GM21360 (cell line): ENCODE results near the gene CYP51A1.
"Not testable (repeated sequence)": the region's sequence is repeated elsewhere in the genome, so short reads cannot be mapped to it uniquely, and the experiment has no call there.

Source experiments
- ATAC-seq: cut with Tn5 transposase; IDR thresholded peaks from one replicate; pipeline ENCODE4 v1.9.1; 2021; ENCODE audit warnings: mild to moderate bottlenecking, moderate library complexity; ENCODE audit not compliant: unreplicated experiment

The CYP51A1 gene

DNA sequence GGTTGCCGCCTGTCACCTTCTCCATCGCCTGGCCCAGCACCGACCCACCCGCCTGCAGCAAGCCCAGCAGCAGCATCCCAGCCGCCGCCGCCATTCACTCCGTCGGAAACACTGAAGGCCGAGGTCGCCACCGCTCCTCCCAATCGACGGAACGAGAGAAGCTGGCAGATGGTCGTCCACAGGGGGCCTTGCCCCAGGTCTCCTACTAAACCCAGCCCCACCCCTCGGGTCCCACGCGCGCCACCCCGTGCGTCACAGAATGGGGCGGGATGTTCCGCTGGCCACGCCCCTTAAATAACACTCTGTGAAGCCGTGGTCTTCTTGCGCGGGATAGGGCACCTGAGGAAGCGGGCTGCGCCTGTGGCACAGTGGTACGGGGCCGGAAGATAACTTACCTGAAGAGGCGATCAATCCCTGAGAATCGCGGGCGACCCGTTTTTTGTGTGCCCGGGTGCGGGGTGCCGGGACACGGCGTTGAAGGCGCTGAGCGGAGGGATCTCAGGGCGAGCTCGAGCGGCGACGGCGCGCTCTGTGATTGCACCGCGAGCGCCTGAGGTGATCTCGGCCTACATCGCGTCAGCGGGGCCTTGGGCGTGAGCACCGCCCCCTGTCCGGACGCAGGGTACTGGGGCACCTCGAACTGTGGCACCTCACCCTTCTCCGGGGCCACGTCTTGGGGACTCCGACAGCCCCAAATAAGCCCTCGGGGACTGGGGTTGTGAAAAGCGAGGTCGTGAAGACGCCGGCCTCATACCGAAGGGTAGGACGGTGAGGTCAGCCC is at the start of gene CYP51A1:
TSS of gene CYP51A1 (minus strand) at position 207 of the 781 bp plus-strand sequence. CDS start at position 94, 113 bp downstream.
- ATAC-seq: peak; percentile 88

GRCh38 chr7:92178928-92179924 is 44.9 kb upstream of the CYP51A1 start, which contains the start of gene LRRD1:
TSS of gene LRRD1 (minus strand) at chr7:92179142. CDS start at chr7:92165202, 13,940 bp downstream.
- ATAC-seq: peak; percentile 100

GRCh38 chr7:92177362-92177761 is 43.1 kb upstream of the CYP51A1 start:
- ATAC-seq: no peak

GRCh38 chr7:92169529-92169928 is 35.3 kb upstream of the CYP51A1 start:
- not testable (repeated sequence) for ATAC-seq

DNA sequence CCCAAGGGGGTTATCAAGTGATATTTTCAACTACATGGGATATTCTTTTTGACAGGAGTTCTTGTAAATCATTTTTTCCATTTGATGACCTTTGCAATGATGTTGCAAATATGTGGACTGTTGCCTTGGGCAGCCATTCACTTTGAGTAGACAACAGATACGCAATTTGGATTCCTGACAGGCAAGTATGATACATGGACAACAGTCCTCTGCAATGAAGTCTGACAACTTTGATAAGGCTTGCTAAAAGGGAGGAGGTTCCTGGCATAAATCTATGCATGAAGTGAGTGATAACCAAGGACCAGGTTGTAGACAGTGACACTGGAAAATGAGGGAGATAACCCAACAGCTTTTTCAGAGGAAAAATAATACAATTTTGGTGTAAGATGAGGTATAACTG is 27.0 kb upstream of the CYP51A1 start:
- no peak for ATAC-seq

DNA sequence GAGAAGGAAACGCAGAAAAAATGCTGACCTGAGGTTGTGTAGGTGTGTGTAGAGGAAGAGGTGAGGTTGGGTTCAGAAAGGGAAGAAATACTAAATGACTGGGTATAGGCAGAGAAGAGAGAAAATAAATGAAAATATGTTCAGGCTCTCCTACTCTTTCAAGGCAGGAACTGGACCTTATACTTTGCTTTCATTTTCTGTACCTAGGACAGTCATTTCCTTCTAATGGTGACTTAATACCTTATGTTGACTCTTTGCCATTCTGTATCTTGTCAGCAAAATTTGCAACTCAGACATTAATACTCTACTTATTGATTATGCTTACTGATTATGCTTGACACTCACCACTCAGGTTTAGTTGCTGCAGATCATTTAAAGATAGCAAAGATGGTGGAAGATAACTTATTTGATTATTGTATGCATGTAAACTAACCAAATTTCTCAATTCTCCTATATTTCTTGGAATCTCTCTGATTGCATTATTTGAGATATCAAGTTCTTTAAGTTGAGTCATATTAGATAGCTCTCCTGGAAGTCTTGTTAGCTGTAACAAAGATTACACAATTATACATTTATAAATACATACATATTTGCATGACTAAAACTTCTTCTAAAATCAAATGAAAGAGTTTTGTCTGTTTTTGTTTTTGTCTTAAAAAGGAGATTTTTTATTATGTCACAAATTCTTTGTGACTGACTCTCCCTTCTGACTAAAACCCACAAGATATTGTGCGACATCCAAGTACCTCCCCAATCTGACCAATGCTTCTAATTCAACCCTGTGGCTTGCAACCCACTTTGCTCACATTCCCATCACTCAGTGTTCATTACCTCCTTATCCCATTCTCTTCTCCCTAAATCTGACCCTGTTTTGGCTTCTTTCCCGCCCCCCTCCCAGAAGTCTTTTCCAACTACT is 24.6 kb upstream of the CYP51A1 start:
- peak; percentile 66 for ATAC-seq

DNA sequence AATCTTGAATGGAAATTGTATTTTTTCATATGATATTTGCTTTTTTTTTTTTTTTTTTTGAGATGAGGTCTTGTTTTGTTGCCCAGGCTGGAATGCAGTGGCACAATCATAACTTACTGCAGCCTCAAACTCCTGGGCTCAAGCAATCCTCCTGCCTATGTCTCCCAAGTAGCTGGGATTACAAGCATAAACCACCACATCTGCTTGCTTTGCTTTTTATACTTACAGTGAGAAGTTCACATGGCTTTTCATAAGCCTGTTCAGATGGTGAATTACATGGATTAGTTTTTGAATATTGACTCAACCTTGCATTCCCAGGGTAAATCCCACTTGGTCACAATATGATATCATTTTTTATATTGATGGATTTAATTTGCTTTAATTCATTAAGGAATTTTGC is 22.7 kb upstream of the CYP51A1 start:
- no peak for ATAC-seq

- ATAC-seq: no peak
These were observed 20.9 kb upstream of the CYP51A1 start for GRCh38 chr7:92155108-92155739.

DNA sequence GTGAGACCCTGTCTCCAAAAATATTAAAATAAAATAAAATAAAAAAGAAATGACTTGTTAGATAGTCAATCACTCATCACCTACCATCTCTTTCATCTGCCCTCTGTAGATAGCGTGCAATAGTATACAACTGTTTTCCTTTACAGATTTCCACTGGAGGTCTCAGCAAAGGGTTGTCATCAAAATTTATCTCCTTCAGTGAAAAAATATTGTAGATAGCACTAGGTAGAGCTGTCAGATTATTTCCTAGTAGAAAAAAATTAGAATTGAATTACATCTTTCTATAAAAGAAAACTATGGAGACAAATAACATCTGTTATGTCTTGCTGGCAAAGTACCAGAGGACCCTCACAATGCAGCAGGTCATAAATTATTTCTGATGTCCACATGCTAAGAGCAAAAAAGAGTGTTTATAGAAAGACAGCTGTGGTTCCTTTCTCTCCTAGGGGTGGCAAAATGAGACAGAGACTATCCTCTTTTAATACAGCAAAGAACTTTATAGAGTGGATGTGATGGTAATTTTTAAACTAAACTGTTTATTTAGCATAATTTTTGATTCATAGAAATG is 16.3 kb upstream of the CYP51A1 start:
- no peak for ATAC-seq

DNA sequence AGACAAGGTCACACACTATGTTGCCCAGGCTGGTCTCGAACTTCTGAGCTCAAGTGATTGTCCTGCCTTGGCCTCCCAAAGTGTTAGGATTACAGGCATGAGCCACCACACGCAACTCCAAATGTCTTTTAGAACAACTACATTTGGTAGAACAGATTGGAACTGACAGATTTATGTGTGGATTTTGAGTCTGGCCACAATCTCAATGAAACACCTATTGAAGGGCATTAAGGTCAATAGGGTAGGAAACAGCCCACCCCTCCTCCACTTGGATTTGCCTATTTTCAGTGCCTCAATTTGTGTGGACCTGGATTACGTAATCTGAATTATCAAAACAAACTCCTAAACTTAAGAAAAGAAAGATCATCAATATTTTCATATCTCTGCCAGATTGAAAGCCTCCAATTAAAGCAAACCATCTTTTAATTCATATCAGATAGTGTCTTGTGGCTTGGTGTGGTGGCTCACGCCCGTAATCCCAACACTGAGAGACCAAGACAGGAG is 15.5 kb upstream of the CYP51A1 start:
- no peak for ATAC-seq

GRCh38 chr7:92143192-92143880 is 9.1 kb upstream of the CYP51A1 start:
- ATAC-seq: not testable (repeated sequence)

- ATAC-seq: not testable (repeated sequence)
These were observed 8.5 kb upstream of the CYP51A1 start for GRCh38 chr7:92142791-92143190.

GRCh38 chr7:92141161-92141560 is 6.9 kb upstream of the CYP51A1 start:
- no peak for ATAC-seq

GRCh38 chr7:92137557-92137956 is 3.3 kb upstream of the CYP51A1 start:
- ATAC-seq: no peak

DNA sequence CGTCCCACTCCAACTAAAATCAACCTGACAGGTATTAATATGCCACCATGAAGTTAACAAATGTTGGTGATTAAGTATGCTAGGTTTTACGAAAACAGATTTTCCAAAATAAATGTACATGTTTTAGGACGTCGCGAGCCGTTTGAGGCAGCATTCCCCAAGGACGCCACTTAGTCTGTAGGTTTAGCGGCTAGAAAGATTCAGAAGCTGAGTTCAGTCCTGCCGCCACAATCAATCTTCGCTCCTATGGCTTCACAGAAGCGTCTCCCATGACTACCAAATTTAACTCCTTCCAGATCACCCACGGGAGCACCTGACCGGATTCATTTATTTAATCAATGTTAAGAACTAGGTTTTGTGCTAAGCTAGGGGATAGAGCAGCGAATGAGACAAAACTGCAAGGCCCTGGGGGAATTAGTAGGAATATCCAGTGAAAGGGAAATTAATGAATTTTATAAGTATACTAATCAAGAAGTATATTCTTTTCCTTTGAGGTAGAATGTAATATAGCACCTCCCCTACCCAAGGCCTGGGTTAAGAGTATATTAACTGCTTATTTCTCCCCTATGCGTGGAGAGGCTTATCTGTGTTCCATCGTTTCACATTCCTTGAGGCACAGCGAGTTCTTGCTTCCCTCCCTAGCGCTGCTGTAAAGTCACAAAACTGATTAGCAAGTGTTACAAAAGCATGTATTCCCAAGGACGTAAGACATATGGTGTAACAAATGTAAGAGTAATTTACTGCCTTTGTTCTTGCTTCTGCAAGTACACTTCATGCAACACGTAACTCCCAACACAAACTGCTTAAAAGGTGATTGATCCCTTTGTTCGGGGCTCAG is 994 bp upstream of the CYP51A1 start:
- ATAC-seq: no peak

- peak; percentile 30 for ATAC-seq
These were observed 473 bp downstream of the CYP51A1 start for GRCh38 chr7:92133737-92134270.

DNA sequence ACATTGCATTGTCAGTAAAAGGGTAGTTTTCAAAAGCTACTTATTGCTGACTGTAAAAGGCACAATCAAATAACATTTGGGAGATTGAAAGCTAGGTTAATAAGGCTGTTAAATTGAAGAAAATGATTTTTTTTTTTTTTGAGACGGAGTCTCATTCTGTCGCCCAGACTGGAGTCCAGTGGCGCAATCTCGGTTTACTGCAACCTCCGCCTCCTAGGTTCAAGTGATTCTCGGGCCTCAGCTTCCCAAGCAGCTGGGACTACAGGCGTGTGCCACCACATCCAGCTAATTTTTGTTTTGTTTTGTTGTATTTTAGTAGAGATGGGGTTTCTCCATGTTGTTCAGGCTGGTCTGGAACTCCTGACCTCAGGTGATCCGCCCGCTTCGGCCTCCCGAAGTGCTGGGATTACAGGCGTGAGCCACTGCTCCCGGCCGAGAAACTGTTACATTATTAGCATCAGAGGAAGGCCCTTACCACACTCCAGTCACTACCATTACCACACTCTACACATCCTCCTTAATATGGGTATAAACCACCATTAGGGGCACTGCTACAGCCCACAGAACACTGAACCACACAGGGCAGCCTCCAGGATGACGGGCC is 1.0 kb downstream of the CYP51A1 start:
- ATAC-seq: no peak
